ENCODE measurements around the gene MICOS13.

DNA sequence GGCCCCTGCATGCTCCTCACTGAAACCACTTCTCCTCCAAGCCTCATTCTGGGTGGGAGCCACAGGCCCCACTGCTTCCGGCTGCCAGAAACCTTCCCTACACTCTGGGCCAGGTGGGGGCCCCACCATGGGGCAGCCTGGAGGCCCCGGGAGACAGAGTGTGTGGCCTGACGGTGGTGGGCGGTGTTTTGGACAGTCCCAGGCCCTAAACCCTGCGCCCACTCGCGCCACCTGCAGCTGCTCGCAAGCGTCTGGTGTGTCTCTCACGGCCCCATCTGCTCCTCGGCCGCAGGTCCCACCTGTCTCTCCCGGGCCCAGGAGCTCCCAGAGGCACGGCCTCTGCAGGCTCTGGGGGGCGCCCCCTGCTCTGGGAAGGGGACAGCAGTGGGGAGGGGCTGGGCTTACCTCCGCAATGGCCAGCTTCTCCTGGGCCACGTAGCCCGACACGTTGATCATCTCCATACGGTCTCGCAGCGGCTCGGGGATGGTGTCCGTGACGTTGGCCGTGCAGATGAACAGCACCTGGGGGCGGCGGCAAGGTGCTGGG is 15.4 kb upstream of the MICOS13 start:
- TF ChIP-seq, protein P1, sequence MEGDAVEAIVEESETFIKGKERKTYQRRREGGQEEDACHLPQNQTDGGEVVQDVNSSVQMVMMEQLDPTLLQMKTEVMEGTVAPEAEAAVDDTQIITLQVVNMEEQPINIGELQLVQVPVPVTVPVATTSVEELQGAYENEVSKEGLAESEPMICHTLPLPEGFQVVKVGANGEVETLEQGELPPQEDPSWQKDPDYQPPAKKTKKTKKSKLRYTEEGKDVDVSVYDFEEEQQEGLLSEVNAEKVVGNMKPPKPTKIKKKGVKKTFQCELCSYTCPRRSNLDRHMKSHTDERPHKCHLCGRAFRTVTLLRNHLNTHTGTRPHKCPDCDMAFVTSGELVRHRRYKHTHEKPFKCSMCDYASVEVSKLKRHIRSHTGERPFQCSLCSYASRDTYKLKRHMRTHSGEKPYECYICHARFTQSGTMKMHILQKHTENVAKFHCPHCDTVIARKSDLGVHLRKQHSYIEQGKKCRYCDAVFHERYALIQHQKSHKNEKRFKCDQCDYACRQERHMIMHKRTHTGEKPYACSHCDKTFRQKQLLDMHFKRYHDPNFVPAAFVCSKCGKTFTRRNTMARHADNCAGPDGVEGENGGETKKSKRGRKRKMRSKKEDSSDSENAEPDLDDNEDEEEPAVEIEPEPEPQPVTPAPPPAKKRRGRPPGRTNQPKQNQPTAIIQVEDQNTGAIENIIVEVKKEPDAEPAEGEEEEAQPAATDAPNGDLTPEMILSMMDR (conservative IDR thresholded peaks at IDR 0.05; ENCODE audit: low read length), result no peak
- no peak for TF ChIP-seq EZH2phosphoT487 (IDR thresholded peaks at IDR 0.05; ENCODE audit: borderline replicate concordance)
